GM21367 (cell line): ENCODE results near the gene ESPN.
"Not testable (repeated sequence)": the region's sequence is repeated elsewhere in the genome, so short reads cannot be mapped to it uniquely, and the experiment has no call there.

Experiments used
- ATAC-seq: cut with Tn5 transposase; IDR thresholded peaks from one replicate; pipeline ENCODE4 v1.9.1; 2021; ENCODE audit not compliant: unreplicated experiment

ESPN gene

DNA sequence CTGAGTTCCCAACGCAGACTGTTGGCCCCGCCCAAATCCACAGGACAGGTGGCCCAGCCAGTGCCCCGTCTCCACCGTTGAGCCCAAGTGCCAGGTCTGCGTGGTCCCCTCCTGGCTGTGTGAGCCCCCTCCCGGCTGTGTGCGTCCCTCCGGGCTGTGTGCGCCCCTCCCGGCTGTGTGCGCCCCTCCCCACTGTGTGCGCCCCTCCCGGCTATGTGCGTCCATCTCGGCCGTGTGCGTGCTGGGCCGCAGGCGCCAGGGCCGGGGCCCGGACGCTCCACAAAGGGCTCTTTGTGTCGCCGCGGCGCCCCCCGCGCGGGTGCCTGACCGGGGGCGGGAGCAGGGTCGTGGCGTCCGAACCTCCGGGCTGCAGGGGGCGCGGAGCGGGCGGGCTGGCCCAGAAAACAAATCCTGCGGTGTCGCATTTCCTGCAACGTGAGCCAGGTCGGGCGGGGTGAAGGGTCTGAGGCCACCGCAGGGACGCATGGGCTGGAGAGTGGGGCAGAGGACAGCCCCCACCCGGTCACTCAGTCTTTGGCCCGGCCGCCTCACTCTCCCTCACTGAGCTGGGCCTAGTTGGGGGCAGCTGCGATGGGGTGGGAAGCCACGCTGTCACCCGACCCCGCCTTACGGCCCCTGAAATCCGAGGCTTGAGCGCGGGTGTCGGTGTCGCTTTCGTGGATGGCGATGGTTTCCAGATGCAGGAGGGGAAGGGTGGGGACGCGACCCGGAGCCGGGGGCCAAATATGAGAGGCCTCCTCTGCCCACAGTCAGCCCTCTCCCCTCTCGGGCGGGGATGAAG lies 22.6 kb downstream of the ESPN start:
- no peak for ATAC-seq

DNA sequence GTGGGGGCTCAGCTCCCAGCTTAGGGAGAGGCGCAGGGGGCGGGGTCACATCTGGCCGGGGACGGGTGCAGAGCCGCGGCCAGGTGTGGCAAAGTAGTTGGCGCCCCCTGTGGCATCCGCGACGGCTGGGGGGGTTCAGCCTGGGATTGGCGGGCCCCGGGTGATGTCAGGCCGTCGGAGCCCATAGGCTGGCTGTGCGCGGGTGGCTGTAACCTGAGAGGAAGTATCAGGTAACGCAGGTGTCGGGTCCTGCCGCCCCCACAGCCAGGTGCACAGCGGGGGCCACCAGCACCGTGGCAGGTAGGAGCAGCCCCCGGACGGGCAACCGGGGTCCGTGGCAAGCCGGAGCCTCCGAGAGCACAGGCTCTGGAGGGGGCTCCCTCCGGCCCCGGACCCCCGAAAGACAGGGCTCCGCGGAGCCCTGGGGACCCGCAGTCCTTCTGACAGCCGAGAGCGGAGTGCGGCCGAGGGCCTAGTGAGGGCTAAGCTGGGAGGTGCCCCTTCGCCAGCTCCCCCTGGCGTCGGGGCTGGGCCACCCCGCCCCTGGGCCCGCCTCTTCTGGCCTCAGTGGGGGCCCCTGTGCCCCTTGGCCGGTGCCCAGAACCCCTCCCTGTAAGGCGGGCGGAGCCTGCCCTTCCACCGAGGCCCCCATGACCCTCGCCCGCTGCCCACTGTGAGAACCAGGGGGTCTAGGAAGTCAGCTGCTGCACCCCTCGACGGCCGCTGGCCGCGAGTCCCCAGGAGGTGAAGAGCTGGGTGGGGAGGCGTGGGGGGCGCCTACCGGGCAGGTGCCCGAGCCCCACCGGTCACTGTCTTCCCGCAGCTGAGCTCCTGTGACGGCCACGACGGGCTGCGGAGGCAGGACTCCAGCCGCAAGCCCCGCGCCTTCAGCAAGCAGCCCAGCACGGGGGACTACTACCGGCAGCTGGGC lies 23.5 kb downstream of the ESPN start:
- no peak for ATAC-seq

DNA sequence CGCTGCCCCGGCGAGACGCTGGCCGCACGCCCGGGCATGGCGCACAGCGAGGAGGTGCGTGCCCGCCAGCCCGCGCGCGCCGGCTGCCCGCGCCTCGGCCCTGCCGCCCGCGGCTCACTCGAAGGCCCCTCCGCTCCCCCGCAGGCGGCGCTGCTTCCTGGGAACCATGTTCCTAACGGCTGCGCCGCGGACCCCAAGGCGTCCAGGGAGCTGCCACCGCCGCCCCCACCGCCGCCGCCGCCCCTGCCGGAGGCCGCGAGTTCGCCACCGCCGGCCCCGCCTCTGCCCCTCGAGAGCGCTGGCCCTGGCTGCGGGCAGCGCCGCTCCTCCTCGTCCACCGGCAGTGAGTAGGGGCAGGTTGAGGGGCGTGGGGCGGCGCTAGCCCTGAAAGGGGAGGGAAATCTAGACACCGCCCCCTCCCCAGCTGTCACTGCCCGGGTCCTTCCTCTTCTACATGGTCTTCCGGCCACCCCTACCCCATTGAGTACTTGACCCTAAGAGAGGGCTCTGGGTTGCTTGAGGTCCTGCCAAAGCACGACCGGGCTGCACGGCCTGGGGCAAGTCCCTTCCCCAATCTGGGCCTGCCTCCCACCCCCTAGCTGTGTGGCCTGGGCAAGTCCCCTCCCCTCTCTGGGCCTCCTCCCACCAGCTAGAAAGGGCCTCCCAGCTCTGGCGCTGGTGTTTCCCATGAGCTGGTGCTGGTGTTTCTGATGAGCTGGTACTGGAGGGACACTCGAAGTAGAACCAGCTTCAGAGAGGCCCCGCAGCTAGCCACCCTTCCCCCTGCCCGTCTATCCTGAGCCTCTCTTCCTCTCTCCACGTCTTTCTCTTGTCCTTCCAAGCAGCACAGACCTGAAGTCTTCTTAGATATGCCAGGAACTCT lies 24.4 kb downstream of the ESPN start:
- ATAC-seq: no peak

DNA sequence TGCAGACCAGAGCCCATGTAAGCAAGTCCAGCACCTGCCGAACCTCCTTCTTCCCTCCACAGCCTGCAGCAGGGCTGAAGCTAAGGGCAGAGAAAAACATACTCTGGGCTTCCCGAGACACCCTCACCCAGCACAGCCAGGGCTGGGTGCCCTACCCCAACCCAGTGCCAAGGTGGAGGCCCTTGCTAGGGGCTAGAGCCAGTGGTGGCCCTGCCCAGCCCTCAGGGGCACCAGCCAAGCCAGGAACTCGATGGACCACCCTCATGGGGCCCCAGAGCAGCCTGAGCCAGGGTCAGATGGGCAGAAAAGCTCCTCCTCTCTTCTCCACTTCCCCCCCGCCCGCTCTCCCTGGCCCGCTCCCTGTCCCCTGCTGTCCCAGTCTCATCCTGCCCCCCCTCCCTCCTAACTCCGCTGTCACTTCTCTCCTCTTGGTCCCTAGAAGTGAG lies 25.5 kb downstream of the ESPN start:
- ATAC-seq: no peak

DNA sequence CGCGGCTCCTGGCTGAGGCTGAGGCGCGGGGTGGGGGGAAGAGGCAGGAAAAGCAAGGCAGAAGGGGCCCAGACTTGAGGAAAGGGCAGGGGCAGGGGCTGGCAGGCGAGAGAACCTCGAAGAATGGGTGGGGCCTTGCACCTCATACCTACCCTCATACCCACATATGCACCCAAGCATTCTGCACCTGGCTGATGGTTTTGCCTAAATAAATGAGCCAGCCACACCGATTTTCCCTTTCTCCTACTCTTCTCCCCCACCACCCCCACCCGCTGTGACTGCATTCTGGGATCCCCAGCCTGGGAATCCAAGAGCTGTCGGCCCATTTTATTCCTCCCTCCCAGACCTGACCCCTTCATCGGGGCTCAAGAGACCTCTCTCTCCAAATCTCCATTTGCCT lies 25.9 kb downstream of the ESPN start:
- not testable (repeated sequence) for ATAC-seq

DNA sequence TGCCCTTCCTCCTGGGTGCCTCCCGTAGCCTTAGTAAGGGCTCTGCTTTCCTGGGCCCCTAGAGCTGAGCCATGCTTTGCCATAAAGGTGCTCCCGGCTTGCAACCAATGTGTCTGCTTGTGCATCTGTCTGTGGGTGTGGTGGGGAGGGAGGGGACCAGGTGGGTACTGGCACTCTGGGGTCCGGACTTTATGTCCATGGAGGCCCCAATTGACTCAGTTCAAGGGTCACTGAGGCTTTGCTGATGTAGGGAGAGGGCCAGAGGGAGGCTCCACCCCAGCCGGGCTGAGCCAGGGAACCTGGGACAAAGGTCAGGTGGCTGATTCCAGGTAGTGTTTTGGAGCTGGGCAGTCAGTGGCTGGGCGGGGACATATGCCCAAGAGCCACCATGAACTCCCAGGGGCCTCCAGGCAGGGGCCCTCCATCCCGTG lies 26.4 kb downstream of the ESPN start:
- ATAC-seq: no peak

DNA sequence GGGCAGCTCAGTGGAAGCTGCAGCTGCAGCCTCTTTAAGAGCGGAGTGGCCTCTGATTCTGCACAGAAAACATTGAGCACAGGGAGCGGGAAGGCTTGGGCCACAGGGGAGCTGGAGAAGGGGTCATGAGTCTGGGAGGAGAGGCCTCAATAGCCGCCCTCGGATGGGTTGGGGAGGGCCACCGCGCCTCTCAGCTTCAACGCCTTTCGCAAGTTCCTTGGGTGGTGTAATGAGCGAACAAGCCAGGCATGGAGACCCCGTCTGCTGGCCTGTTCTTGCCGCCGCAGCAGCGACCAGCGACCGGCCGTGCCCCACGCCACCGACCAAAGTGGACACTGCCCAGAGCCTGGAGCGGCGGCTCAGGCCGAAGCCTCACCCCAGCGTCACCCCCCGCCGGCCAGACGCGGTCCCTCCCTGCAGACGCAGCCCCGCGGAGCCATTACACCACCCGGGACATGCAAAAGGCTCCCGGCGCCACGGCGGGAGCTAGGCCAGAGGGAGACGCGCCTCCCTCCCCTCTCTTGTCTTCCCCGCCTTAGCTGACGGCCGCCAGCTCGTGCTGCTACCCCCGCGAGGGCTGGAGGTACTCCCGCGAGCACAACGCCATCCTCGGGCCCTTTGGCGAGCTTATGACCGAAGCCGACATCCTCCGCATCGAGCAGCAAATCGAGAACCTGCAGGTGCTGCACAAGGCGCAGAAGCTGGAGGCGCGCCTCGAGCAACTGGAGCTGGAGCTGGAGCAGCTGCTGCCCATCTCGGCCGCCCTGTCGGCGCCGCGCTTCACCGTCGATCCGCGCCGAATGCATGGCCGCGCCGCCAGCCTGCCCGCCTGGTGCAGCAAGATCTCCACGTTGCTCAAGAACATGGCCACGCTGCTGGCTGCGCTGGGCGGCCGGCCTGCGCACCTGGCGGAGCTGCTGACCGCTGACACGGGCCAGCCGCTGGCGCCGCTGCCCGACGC lies 29.6 kb downstream of the ESPN start:
- ATAC-seq: not testable (repeated sequence)

DNA sequence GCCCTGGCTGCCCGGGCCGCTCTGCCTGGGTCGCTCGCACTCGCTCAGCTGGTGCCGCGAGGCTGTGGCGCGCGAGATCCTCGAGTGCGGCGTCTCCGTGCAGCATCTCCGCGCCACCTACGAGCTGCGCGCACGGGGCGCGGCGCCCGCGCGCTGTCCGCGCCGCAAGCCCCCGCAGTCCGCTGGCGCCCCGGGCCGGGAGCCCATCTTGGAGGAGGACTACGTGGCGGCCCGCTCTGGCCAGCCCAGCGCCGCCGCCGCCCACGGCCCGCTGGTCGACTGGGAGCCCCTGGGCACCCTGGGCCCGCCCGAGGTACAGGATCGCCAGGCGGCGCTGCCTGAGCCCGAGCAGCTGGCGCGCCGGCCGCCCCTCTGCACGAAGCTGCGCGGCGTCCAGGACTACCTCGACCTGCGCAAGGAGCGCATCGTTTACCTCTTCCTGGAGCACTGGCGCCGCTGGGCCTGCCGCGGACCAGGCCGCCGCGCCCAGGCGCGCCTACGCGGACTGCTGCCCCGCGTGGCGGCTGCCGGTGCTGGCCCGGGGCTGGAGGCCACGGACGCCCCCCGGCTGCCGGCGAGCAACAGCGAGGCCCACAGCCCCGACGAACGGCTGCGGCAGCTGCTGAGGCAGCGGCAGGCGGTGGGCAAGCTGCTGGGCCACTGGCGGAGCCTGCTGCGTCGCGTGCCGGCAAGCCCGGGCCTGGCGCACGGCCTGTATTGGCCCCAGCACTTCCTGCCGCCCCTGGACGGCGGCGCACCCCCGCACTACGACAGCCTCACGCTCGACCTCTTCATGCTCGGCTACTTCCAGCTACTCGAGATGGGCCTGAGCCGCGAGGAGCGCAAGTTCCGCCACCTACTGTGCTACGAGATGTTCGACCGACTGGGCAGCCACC lies 30.5 kb downstream of the ESPN start:
- no peak for ATAC-seq

DNA sequence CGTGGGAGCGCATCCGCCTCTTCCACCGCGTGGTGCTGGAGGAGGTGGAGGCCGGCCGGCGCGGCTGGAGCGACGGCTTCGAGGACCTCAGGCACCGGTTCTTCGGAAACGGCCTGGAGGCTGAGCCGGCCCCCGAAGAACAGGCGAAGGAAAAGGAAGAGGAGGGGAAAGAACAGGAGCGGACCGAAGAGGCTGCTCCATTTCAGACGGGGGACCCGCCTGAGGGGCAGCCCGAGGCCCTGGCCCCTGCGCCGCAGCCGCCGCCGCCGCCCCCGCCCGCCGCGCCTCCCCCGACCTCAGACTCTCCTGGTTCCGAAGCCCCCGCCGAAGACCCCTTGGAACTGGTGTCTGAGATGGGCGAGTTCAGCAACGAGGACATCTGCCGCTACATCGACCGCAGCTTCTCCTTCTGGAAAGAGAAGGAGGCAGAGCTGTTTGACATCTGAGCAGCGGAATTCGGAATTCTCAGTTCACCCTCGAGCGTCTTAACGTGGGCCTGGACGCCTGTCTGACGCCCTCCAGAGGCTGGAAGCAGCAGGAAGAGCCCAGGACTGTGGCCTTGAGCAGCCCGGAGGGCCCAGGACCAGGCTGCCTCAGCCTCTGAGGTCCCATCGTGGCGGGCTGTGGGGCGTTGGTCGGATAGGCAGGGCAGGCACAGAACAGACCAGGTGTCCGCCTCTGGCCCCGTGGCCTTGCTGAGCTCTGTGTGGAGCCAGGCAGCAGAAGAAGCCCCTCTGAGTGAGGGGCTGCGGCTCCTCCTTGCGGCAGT lies 31.4 kb downstream of the ESPN start:
- not testable (repeated sequence) for ATAC-seq

DNA sequence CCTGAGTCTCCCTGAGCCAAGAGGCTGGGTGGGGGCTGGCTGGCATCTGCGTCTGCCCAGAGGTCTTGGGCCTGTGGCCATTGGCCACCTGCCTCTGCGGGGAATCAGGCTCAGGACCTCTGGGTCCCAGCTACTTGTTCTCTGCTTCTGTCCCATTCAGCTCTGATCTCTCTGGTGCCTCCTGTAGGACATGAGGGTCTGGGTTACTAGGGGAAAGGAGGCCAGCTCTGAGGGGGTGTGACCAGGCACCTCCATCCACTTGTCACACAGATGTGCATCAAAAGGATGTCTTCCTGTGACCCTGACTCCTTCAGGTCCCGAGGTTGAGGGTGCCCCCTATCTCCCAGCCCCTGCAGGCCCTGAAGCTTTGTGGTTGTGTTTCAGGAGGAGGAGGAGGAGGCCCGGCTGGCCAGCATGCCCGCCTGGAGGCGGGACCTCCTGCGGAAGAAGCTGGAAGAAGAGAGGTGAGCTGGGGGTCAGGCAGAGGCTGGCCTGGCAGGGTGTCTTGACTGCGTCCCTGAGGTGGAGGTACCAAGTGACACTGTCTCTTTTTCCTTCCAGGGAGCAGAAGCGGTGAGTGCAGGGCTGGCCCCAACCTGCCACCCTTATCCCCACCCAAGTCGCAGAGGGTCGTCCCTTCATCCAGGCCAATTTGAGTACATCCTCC lies 32.4 kb downstream of the ESPN start:
- ATAC-seq: no peak

DNA sequence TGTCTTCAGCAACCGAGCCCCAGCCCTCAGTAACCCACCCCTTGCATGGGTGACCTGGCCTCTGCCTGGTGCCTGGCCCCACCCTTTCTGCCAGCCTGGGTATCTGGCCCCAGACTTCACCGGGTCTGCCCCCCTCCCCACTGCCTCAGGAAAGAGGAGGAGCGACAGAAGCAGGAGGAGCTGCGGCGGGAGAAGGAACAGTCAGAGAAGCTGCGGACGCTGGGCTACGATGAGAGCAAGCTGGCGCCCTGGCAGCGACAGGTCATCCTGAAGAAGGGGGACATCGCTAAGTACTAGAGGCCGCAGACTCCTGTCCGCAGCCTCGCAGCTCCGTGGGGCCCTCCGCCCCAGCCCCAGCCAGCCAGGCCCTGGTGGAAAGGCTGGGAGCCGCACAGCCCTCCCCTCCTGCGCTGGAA lies 35.3 kb downstream of the ESPN start:
- no peak for ATAC-seq

DNA sequence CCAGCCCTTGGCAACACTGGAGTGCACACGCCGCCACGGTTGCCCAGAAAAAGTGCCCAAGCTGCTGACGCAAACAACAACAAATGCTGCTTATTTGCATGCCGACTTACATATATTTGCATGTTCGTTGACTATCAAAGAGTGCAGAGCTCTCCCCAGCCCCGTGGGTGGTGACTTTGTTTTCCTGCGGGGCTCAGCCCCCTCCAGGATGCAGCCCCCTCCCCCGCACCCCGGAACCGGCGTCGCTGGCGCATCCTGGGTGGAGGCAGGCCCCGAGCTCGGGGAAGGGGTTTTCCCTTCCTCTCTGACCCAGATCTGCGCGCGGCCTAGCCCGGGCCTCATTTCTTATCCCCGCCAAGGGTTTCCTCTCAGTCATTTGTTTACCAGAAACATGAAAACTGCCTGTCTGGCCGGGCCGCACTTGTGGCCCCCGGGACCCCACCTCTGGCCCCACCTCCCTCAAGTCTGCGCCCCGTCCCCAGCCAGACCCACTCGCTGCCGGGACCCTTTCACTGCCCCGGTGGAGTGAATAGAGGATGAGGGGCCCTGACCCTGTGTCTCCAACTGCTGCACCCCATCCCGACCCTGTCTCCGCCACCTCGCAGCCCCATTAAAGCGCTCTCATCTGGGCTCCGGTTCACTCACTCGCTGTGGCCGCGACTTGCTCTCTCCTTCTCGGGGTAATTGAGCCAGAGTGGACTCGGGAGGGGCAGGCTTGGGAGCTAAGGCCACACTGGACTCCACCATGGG lies 35.9 kb downstream of the ESPN start:
- ATAC-seq: no peak

DNA sequence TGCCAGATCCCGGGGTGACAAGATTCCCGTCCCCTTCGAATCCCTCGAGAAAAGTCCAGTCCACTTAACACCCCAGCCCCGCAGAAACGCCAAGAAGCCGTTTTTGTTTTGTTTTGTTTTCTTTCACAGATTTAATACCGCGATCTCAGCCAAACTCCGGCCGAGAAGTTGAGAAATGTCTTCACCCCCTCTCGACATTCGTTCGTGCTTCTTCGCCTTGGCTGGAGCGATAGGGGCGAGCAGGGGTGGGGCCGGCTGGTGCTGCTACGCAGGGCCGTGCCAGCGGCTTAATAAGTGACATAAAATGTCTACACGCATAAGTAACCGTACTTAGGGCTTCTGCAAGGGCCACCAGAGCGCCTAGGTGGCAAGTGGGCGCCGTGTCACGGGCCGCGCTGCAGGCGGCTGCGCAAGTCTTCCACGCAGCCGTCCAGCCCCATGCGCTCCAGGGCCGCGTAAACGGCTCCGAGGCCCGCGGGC lies 36.5 kb downstream of the ESPN start:
- no peak for ATAC-seq

DNA sequence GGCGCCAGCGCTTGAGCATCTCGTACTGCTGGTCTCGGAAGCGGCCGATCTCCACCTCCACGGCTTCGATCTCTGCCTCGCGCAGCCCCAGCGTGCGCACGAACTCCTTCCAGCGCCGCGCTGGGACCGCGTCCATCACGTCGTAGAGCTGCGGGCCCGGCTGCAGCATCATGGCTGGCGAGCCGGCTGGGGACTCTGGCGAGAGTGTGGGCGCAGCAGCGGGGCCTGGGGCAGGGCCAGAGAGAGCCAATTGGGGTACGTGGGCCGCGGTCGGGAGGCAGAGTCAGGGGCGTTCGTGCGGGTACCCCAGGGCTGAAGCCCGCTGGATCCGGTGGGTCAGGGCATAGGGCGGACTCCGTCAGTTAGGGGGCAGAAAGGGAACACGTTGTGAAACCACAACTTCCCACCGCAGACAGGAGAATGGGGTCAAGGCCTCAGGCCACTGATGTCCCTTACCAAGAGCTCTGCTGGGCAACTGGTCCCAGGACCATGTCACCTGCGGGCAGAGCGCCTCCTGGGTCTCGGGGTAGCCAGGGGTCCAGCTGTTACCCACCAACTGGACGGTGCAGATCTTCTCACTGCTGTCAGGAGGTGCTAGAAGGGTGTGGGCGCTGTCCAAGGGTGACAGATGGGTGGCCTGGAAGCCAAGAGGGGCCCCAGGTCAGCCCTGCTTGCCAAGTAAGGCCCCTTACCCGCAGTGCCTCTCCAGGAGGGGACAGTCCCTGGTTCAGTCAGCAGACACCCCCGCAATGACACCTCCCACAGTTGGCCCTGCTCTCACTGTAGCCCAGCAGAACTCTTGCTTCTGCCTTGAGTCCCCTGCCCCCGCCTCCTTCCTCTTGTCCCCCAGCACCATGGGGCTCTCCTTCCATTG lies 37.2 kb downstream of the ESPN start:
- ATAC-seq: no peak

DNA sequence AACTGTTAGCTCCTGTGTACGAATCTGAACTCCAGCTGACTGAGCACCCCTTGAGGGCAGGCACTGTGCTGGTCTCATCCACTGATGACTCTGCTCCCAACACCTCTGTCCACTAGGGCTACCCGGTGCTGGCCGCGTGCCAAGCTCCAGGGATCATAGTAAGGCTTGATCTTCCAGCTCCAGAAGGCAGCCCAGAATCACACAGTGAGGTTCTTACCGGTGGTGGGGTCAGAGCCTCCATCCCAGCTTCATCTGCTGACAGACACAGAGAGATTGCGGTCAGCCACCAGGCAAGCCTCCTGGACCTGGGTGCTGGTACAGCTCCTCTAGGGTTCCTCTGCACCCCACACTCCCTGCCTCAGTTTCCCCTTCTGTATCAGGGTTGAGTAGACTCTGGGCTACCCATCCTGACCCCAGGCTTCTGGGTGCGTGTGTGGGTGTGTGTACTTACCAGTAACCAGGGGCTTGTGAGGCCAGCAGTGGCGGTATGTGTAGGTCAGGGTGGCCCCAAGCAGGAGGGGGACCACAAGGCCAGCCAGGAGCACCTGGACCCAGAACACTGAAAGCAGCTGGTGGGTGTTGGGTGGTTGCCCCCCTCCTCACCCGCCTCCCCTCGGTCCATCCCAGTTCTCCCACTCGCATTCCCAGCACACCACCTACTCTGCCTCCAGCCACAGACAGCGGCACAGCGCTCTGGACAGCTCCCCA lies 38.0 kb downstream of the ESPN start:
- no peak for ATAC-seq
